Measurements from ENCODE around the gene HCRTR1. TPM values are rescaled to one million over a fixed set of nuclear protein-coding genes. Genes with fewer than 3 reads are reported as not detected.
A peak's percentile ranks its signal among the peaks of the same experiment; 100 is the strongest.

Gene HCRTR1
- total RNA-seq, 3 donors from 2014 or later: not detected

GRCh38 chr1:31570228-31570627 is 47.3 kb upstream of the HCRTR1 start:
- Histone ChIP-seq H3K4me3 (no peak overlapping the region), H3K27ac (no peak overlapping the region), H3K9me3 (no peaks in the 10 kb centered on the region), H3K36me3 (no peaks in the 10 kb centered on the region), H3K4me1 (peaks cover 10 to 26% of the 10 kb centered on the region in 2 donors), H3K27me3 (no peaks in the 10 kb centered on the region)
- TF ChIP-seq CTCF (IDR thresholded peaks at IDR 0.05): no peak
- TF ChIP-seq POLR2AphosphoS5 (IDR thresholded peaks at IDR 0.05): no peak
- no peak for TF ChIP-seq POLR2A (IDR thresholded peaks at IDR 0.05)
- DNase-seq (ENCODE audit: low spot score in 2 of 2): peak in 1 of 2 donors; percentile 5
- intact Hi-C loops (cut with DNase I; ENCODE audit: low total_unique reads): no loop called here

GRCh38 chr1:31570906-31571305 is 46.6 kb upstream of the HCRTR1 start:
- H3K4me3 ChIP-seq: no peak overlapping the region
- H3K36me3 ChIP-seq: no peaks in the 10 kb centered on the region
- H3K4me1 ChIP-seq: peaks cover 10 to 27% of the 10 kb centered on the region in 2 donors
- intact Hi-C loops (cut with DNase I; ENCODE audit: low total_unique reads): no loop called here
- peak in 1 of 2 donors; percentile 15 for DNase-seq (ENCODE audit: low spot score in 2 of 2)
- H3K9me3 ChIP-seq: no peaks in the 10 kb centered on the region
- no peak for TF ChIP-seq CTCF (IDR thresholded peaks at IDR 0.05)
- TF ChIP-seq POLR2A (IDR thresholded peaks at IDR 0.05): no peak
- TF ChIP-seq POLR2AphosphoS5 (IDR thresholded peaks at IDR 0.05): no peak
- no peak overlapping the region for H3K27ac ChIP-seq
- H3K27me3 ChIP-seq: no peaks in the 10 kb centered on the region

GRCh38 chr1:31571340-31572295 is 45.9 kb upstream of the HCRTR1 start:
- peak overlapping the region in 1 of 2 donors; percentile 26 for H3K27ac ChIP-seq
- H3K9me3 ChIP-seq: no peaks in the 10 kb centered on the region
- DNase-seq (ENCODE audit: low spot score in 2 of 2): peak in 1 of 2 donors; percentile 7
- no peaks in the 10 kb centered on the region for H3K27me3 ChIP-seq
- H3K4me3 ChIP-seq: no peak overlapping the region
- H3K4me1 ChIP-seq: peaks cover 10 to 27% of the 10 kb centered on the region in 2 donors
- no peak for TF ChIP-seq POLR2AphosphoS5 (IDR thresholded peaks at IDR 0.05)
- no peak for TF ChIP-seq POLR2A (IDR thresholded peaks at IDR 0.05)
- no peak for TF ChIP-seq CTCF (IDR thresholded peaks at IDR 0.05)
- intact Hi-C loops (cut with DNase I; ENCODE audit: low total_unique reads): no loop called here
- no peaks in the 10 kb centered on the region for H3K36me3 ChIP-seq

DNA sequence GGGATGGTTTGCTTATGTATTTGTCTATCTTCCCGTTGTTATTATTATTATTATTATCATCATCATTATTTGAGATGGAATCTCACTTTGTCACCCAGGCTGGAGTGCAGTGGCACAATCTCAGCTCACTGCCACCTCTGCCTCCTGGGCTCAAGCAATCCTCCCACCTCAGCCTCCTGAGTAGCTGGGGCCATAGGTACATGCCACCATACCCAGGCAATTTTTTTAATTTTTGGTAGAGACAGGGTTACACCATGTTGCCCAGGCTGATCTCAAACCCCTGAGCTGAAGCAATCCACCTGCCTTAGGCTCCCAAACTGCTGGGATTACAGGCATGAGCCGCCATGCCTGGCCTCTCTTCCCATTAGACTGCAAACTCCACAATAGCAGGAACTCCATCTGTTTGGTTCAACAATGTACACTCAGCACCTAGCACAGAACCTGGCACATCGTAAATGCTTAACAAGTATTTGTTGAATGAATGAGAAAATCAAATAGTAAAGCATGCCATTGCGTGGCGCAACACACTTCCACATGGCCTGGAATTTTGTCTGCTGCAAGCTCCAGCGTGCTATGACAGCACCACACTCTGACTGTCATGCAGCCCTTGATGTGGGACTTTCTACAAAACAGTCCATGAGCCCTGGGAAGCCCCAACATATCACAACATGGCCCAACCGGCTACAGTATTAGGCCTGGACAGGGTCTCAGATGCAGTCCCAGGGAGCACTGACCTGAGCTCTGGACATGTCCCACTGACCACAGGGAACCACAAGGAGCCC is 45.0 kb upstream of the HCRTR1 start:
- Histone ChIP-seq H3K4me1 (peaks cover 10 to 27% of the 10 kb centered on the region in 2 donors), H3K4me3 (no peak overlapping the region), H3K36me3 (no peaks in the 10 kb centered on the region), H3K27ac (peak overlapping the region; percentile 93 to 94), H3K27me3 (no peaks in the 10 kb centered on the region), H3K9me3 (no peaks in the 10 kb centered on the region)
- TF ChIP-seq CTCF (IDR thresholded peaks at IDR 0.05) (no peak), POLR2A (IDR thresholded peaks at IDR 0.05) (no peak), POLR2AphosphoS5 (IDR thresholded peaks at IDR 0.05) (no peak)
- DNase-seq (ENCODE audit: low spot score in 2 of 2): peak in 1 of 2 donors; percentile 70
- intact Hi-C loops (cut with DNase I; ENCODE audit: low total_unique reads): no loop called here

Data from breast epithelium (tissue), 4 donors.